Trophoblast cell (in vitro differentiated cells and primary cell): ENCODE data around the gene ZBTB7C.

ENCODE experiments used
- DNase-seq, 2 donors: peaks; one replicate each; pipeline ENCODE4 v3.0.0-alpha.2; 2016
- H2AFZ ChIP-seq: 2 replicates; pipeline ENCODE4 v1.6.1; 2013; ENCODE audit warnings: low read length, moderate library complexity, mild to moderate bottlenecking; ENCODE audit not compliant: insufficient read depth, poor library complexity
- H2AK5ac ChIP-seq: 2 replicates; pipeline ENCODE4 v1.6.1; 2013; ENCODE audit warnings: mild to moderate bottlenecking, low read length
- H2BK120ac ChIP-seq: 2 replicates; pipeline ENCODE4 v1.6.1; 2013; ENCODE audit warnings: low read length, mild to moderate bottlenecking, moderate library complexity; ENCODE audit not compliant: insufficient read depth, poor library complexity
- H2BK12ac ChIP-seq: 2 replicates; pipeline ENCODE4 v1.6.1; 2013; ENCODE audit warnings: mild to moderate bottlenecking, low read length, moderate library complexity
- H2BK5ac ChIP-seq: 2 replicates; pipeline ENCODE4 v1.6.1; 2013; ENCODE audit warnings: low read length, low read depth, moderate library complexity, mild to moderate bottlenecking; ENCODE audit not compliant: poor library complexity
- H3K14ac ChIP-seq: 2 replicates; pipeline ENCODE4 v1.6.1; 2013; ENCODE audit warnings: mild to moderate bottlenecking, low read length
- H3K18ac ChIP-seq: 2 replicates; pipeline ENCODE4 v1.6.1; 2013; ENCODE audit warnings: mild to moderate bottlenecking, low read length
- H3K23ac ChIP-seq: 2 replicates; pipeline ENCODE4 v1.6.1; 2013; ENCODE audit warnings: low read length
- H3K27ac ChIP-seq: 2 replicates; pipeline ENCODE4 v1.5.1; 2013; ENCODE audit warnings: low read depth, mild to moderate bottlenecking, inconsistent platforms, low read length, moderate library complexity
- H3K27me3 ChIP-seq: 2 replicates; pipeline ENCODE4 v1.6.1; 2013; ENCODE audit warnings: inconsistent platforms, mild to moderate bottlenecking, low read length, moderate library complexity; ENCODE audit not compliant: insufficient read depth
- H3K36me3 ChIP-seq, 2 experiments: 1 replicate in 1 of 2; 2 replicates in 1 of 2; pipeline ENCODE4 v1.6.1; 2013; ENCODE audit warnings: low read length in 2 of 2, mild to moderate bottlenecking in 2 of 2, moderate library complexity in 1 of 2; ENCODE audit not compliant: insufficient read depth in 2 of 2, control insufficient read depth in 1 of 2
- H3K4ac ChIP-seq: 2 replicates; pipeline ENCODE4 v1.6.1; 2013; ENCODE audit warnings: low read depth, mild to moderate bottlenecking, low read length, moderate library complexity
- H3K4me1 ChIP-seq, 2 experiments: 1 replicate in 1 of 2; 2 replicates in 1 of 2; pipeline ENCODE4 v1.6.1; 2013; ENCODE audit warnings: low read length in 2 of 2, mild to moderate bottlenecking in 2 of 2, moderate library complexity in 1 of 2; ENCODE audit not compliant: insufficient read depth in 2 of 2, control insufficient read depth in 1 of 2
- H3K4me2 ChIP-seq: 2 replicates; pipeline ENCODE4 v1.6.1; 2013; ENCODE audit warnings: inconsistent platforms, mild to moderate bottlenecking, low read length, moderate library complexity
- H3K4me3 ChIP-seq: 2 replicates; pipeline ENCODE4 v1.5.1; 2013; ENCODE audit warnings: mild to moderate bottlenecking, low read depth, low read length, inconsistent platforms
- H3K79me1 ChIP-seq: one replicate; pipeline ENCODE4 v1.6.1; 2013; ENCODE audit warnings: low read length
- H3K79me2 ChIP-seq: 2 replicates; pipeline ENCODE4 v1.6.1; 2013; ENCODE audit warnings: low read length, mild to moderate bottlenecking; ENCODE audit not compliant: control insufficient read depth, insufficient read depth, poor library complexity
- H3K9ac ChIP-seq: 2 replicates; pipeline ENCODE4 v1.6.1; 2013; ENCODE audit warnings: mild to moderate bottlenecking, low read length
- H3K9me3 ChIP-seq: 2 replicates; pipeline ENCODE4 v1.6.1; 2013; ENCODE audit warnings: low read depth, mild to moderate bottlenecking, control low read depth, inconsistent platforms, low read length; ENCODE audit not compliant: insufficient read depth
- H4K12ac ChIP-seq: 2 replicates; pipeline ENCODE4 v1.6.1; 2013; ENCODE audit warnings: low read depth, mild to moderate bottlenecking, low read length, moderate library complexity
- H4K8ac ChIP-seq: 2 replicates; pipeline ENCODE4 v1.6.1; 2013; ENCODE audit warnings: low read depth, mild to moderate bottlenecking, low read length, moderate library complexity
- H4K91ac ChIP-seq: one replicate; pipeline ENCODE4 v1.6.1; 2013; ENCODE audit warnings: low read depth, mild to moderate bottlenecking, low read length, moderate library complexity
- WGBS: extraction: QIAGEN DNeasy Blood & Tissue Kit; methylation state at CpG from one replicate; pipeline ENCODE4 v1.1.7; 2013; ENCODE audit warnings: missing lambda C conversion rate; ENCODE audit not compliant: insufficient read length, insufficient coverage; ENCODE audit errors: extremely low coverage; 5-methylcytosine and 5-hydroxymethylcytosine counted together

Gene ZBTB7C

GRCh38 chr18:48119204-48119603 is 290.0 kb downstream of the ZBTB7C start:
- H4K12ac ChIP-seq = no peak overlapping the region
- no CpG with 5 or more reads among the region's 5 CpGs for WGBS

GRCh38 chr18:48116873-48117630 is 292.1 kb downstream of the ZBTB7C start:
- WGBS = no CpG with 5 or more reads among the region's 9 CpGs
- H3K79me2 ChIP-seq = no peaks in the 10 kb centered on the region
- H3K27ac ChIP-seq = no peak overlapping the region
- H4K91ac ChIP-seq = no peak overlapping the region
- H3K14ac ChIP-seq = no peak overlapping the region
- H3K9ac ChIP-seq = no peak overlapping the region
- no peak overlapping the region for H3K18ac ChIP-seq
- no peak overlapping the region for H3K23ac ChIP-seq
- no peak overlapping the region for H4K12ac ChIP-seq
- H3K4me3 ChIP-seq = no peak overlapping the region
- no peak overlapping the region for H3K4me2 ChIP-seq
- H2BK12ac ChIP-seq = no peak overlapping the region
- H3K79me1 ChIP-seq = no peaks in the 10 kb centered on the region
- no peak overlapping the region for H2BK120ac ChIP-seq
- no peaks in the 10 kb centered on the region for H3K4me1 ChIP-seq
- no peak overlapping the region for H2BK5ac ChIP-seq
- peaks cover 3% of the 10 kb centered on the region for H3K9me3 ChIP-seq
- H3K36me3 ChIP-seq = no peaks in the 10 kb centered on the region
- H2AK5ac ChIP-seq = no peak overlapping the region
- H2AFZ ChIP-seq = no peak overlapping the region
- H4K8ac ChIP-seq = no peak overlapping the region
- H3K4ac ChIP-seq = no peak overlapping the region
- no peak for DNase-seq
- no peaks in the 10 kb centered on the region for H3K27me3 ChIP-seq

More at GRCh38 chr18:48119204-48119603, 290.0 kb downstream of the ZBTB7C start:
- Histone ChIP-seq H3K4ac (no peak overlapping the region), H3K79me1 (no peaks in the 10 kb centered on the region), H2AFZ (no peak overlapping the region), H3K4me3 (no peak overlapping the region), H3K27me3 (no peaks in the 10 kb centered on the region), H3K9me3 (peaks cover 3% of the 10 kb centered on the region), H3K36me3 (no peaks in the 10 kb centered on the region), H4K8ac (no peak overlapping the region), H2AK5ac (no peak overlapping the region), H3K4me2 (no peak overlapping the region), H3K23ac (no peak overlapping the region), H2BK5ac (no peak overlapping the region), H3K27ac (no peak overlapping the region), H4K91ac (no peak overlapping the region), H3K9ac (no peak overlapping the region), H2BK12ac (no peak overlapping the region), H3K14ac (no peak overlapping the region), H3K79me2 (no peaks in the 10 kb centered on the region), H3K4me1 (peaks cover 0 to 2% of the 10 kb centered on the region in 2 experiments), H3K18ac (no peak overlapping the region), H2BK120ac (no peak overlapping the region)
- peak in 1 of 2 donors; percentile 35 for DNase-seq

DNA sequence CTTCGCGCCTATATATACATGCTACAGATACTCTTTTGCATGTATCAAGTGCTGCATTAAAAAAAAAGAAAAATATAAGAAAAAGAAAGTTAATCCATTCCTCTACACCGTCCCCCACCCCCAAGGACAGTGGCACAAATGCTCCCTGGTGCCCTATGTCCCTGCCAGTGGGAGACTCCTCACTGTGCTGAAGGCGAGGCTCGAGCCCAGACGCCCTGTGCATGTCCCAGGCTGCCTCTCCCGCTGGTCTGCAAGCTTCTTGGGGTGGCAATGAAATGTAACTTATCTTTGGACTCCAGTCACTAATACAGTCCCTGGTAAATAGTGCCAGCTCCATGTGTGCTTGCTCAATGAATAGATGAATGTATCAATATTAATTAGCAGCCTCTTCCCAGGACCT is 293.2 kb downstream of the ZBTB7C start:
- no peak overlapping the region for H2BK12ac ChIP-seq

GRCh38 chr18:48113691-48114090 is 295.5 kb downstream of the ZBTB7C start:
- Histone ChIP-seq H3K14ac (no peak overlapping the region), H2BK120ac (no peak overlapping the region), H3K23ac (no peak overlapping the region), H2BK12ac (no peak overlapping the region), H2AFZ (no peak overlapping the region), H4K8ac (no peak overlapping the region), H2BK5ac (no peak overlapping the region), H3K79me2 (no peaks in the 10 kb centered on the region), H2AK5ac (no peak overlapping the region), H3K27me3 (no peaks in the 10 kb centered on the region), H3K4me1 (no peaks in the 10 kb centered on the region), H3K79me1 (no peaks in the 10 kb centered on the region), H3K4me3 (no peak overlapping the region), H3K18ac (no peak overlapping the region), H3K36me3 (no peaks in the 10 kb centered on the region), H3K9me3 (no peaks in the 10 kb centered on the region), H3K27ac (no peak overlapping the region), H3K9ac (no peak overlapping the region), H4K12ac (no peak overlapping the region), H3K4ac (no peak overlapping the region), H4K91ac (no peak overlapping the region), H3K4me2 (no peak overlapping the region)
- no peak for DNase-seq
- no CpG with 5 or more reads among the region's 8 CpGs for WGBS

More for the DNA sequence above, 293.2 kb downstream of the ZBTB7C start:
- Histone ChIP-seq H3K23ac (no peak overlapping the region), H3K27ac (no peak overlapping the region), H2AFZ (no peak overlapping the region), H2BK5ac (no peak overlapping the region), H3K4me2 (no peak overlapping the region), H3K79me1 (no peaks in the 10 kb centered on the region), H3K79me2 (no peaks in the 10 kb centered on the region), H4K8ac (no peak overlapping the region), H3K4me3 (no peak overlapping the region), H3K9me3 (peaks cover 3% of the 10 kb centered on the region), H2AK5ac (no peak overlapping the region), H4K12ac (no peak overlapping the region), H3K4ac (no peak overlapping the region), H3K36me3 (no peaks in the 10 kb centered on the region), H2BK120ac (no peak overlapping the region), H3K9ac (no peak overlapping the region), H3K18ac (no peak overlapping the region), H3K14ac (no peak overlapping the region), H3K4me1 (no peaks in the 10 kb centered on the region), H3K27me3 (no peaks in the 10 kb centered on the region), H4K91ac (no peak overlapping the region)
- WGBS = no CpG with 5 or more reads among the region's 7 CpGs
- no peak for DNase-seq
